Dedifferentiated amniotic fluid mesenchymal stem cell (primary cell): ENCODE data around the gene RBFOX2.
"Not testable (repeated sequence)": the region's sequence is repeated elsewhere in the genome, so short reads cannot be mapped to it uniquely, and the experiment has no call there.

Source experiments
- DNase-seq: peaks from one replicate; pipeline ENCODE4 v3.0.0-alpha.2; 2016; ENCODE audit errors: extremely low spot score

The RBFOX2 gene

GRCh38 chr22:36042240-36042639, 13.6 kb upstream of the RBFOX2 start:
- DNase-seq, result no peak

GRCh38 chr22:36039125-36039524, 10.5 kb upstream of the RBFOX2 start:
- no peak for DNase-seq

GRCh38 chr22:36037102-36037758, 8.6 kb upstream of the RBFOX2 start:
- no peak for DNase-seq

GRCh38 chr22:36036167-36036624, 7.6 kb upstream of the RBFOX2 start:
- no peak for DNase-seq

- no peak for DNase-seq
Measured at GRCh38 chr22:36032611-36033010, 4.0 kb upstream of the RBFOX2 start.

GRCh38 chr22:36029406-36029755, 757 bp upstream of the RBFOX2 start:
- DNase-seq, result no peak

GRCh38 chr22:36027935-36028645, 534 bp downstream of the RBFOX2 start:
- DNase-seq, result no peak

- no peak for DNase-seq
Measured at GRCh38 chr22:36027579-36027934, 1.1 kb downstream of the RBFOX2 start.

GRCh38 chr22:36026741-36027140, 1.9 kb downstream of the RBFOX2 start:
- DNase-seq, result peak; percentile 47

- DNase-seq, result no peak
Measured at GRCh38 chr22:36022697-36023096, 5.9 kb downstream of the RBFOX2 start.

GRCh38 chr22:36022162-36022561, 6.5 kb downstream of the RBFOX2 start:
- DNase-seq, result peak; percentile 58

GRCh38 chr22:36021606-36022153, 6.9 kb downstream of the RBFOX2 start:
- DNase-seq, result no peak

GRCh38 chr22:36020865-36021264, 7.8 kb downstream of the RBFOX2 start:
- DNase-seq, result not testable (repeated sequence)

- DNase-seq, result no peak
Measured at GRCh38 chr22:36017651-36018091, 11.0 kb downstream of the RBFOX2 start.

- no peak for DNase-seq
Measured at GRCh38 chr22:36016684-36017083, 11.9 kb downstream of the RBFOX2 start.

- no peak for DNase-seq
Measured at GRCh38 chr22:36015811-36016529, 12.7 kb downstream of the RBFOX2 start.

- DNase-seq, result no peak
Measured at GRCh38 chr22:36015155-36015810, 13.3 kb downstream of the RBFOX2 start.

GRCh38 chr22:36014546-36015074, 14.0 kb downstream of the RBFOX2 start:
- no peak for DNase-seq

- DNase-seq, result no peak
Measured at GRCh38 chr22:36012332-36012731, 16.3 kb downstream of the RBFOX2 start.

- DNase-seq, result peak; percentile 85
Measured at GRCh38 chr22:36010882-36011281, 17.7 kb downstream of the RBFOX2 start.

- DNase-seq, result no peak
Measured at GRCh38 chr22:36010090-36010489, 18.5 kb downstream of the RBFOX2 start.

- DNase-seq, result no peak
Measured at GRCh38 chr22:36009085-36009484, 19.5 kb downstream of the RBFOX2 start.
